ENCODE results near the gene SIRT3.

DNA sequence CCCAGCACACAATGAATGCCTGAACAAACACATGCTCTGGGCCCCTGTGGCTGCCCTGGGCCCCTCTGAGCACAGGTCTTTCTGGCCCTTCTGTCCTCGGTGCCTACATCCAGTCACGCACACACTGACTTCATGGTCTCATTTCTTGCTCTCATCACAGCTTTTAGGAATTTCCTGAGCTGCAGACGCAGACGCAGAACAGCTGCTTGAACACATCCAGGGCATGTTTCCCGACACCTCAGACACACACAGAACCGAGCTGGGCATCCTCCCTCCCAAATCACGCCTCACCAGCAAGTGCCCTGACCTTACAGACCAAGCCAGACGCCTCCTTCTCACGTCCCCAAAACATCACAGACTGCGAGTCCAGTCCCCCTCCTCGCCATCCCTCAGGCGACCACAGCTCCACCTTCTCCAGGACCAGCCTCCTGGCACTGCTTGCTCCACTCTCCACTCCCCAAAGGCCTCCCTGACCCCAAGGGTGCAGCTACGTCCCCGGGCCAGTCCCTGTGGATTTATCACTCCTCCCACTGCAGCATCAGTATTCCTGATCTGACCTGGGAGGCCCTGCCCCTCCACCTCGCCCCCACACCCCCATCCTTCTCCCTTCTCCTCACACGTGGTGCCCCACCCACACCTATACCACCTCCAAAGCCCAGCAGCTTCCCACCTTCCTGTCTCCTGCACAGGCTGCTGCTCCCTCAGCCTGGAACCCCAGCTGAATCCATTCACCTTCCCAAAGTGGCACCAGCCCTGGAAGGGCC lies 12.9 kb downstream of the SIRT3 start:
- TF ChIP-seq, protein P1, sequence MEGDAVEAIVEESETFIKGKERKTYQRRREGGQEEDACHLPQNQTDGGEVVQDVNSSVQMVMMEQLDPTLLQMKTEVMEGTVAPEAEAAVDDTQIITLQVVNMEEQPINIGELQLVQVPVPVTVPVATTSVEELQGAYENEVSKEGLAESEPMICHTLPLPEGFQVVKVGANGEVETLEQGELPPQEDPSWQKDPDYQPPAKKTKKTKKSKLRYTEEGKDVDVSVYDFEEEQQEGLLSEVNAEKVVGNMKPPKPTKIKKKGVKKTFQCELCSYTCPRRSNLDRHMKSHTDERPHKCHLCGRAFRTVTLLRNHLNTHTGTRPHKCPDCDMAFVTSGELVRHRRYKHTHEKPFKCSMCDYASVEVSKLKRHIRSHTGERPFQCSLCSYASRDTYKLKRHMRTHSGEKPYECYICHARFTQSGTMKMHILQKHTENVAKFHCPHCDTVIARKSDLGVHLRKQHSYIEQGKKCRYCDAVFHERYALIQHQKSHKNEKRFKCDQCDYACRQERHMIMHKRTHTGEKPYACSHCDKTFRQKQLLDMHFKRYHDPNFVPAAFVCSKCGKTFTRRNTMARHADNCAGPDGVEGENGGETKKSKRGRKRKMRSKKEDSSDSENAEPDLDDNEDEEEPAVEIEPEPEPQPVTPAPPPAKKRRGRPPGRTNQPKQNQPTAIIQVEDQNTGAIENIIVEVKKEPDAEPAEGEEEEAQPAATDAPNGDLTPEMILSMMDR (IDR thresholded peaks at IDR 0.05; ENCODE audit: low read depth, low read length), result no peak
- TF ChIP-seq, protein P2, sequence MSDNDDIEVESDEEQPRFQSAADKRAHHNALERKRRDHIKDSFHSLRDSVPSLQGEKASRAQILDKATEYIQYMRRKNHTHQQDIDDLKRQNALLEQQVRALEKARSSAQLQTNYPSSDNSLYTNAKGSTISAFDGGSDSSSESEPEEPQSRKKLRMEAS (IDR thresholded peaks at IDR 0.05; ENCODE audit: low read depth, low read length), result no peak
- TF ChIP-seq MYC (IDR thresholded peaks at IDR 0.05; ENCODE audit: low read depth, low read length), result no peak

Data from NB4 (cell line).